CD4-positive, alpha-beta T cell treated with Interleukin-2 at 100 ng/mL for 4 hours (primary cell): ENCODE data around the gene GPRIN3.
"Not testable (repeated sequence)": the region's sequence is repeated elsewhere in the genome, so short reads cannot be mapped to it uniquely, and the experiment has no call there.

Source experiments
- DNase-seq: peaks from one replicate; pipeline ENCODE4 v3.0.0-alpha.2; 2020; ENCODE audit warnings: low spot score

The GPRIN3 gene

GRCh38 chr4:89216866-89217265 is 90.7 kb downstream of the GPRIN3 start:
- DNase-seq = no peak

GRCh38 chr4:89216422-89216821 is 91.2 kb downstream of the GPRIN3 start:
- no peak for DNase-seq

DNA sequence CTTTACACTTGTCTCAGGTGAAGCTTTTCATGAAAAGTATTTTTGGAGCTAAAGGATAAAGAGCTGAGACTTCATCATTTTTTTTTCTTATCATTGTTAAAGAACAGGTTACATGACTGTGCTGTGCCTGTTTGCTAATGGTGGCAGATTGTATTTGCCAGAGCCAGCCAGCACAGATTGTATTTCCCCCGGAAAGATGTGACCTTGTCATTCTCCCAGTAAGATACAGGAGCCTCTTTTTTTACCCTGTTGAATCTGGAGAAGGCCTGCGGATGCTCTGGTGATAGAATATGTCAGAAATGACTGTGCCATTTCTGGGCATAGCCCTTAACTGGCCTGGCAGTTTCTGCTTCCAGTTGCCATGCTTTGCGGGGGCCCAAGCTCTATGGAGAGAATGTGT is 91.9 kb downstream of the GPRIN3 start:
- DNase-seq = no peak

- DNase-seq = no peak
Observed at GRCh38 chr4:89214308-89214707, 93.3 kb downstream of the GPRIN3 start.

DNA sequence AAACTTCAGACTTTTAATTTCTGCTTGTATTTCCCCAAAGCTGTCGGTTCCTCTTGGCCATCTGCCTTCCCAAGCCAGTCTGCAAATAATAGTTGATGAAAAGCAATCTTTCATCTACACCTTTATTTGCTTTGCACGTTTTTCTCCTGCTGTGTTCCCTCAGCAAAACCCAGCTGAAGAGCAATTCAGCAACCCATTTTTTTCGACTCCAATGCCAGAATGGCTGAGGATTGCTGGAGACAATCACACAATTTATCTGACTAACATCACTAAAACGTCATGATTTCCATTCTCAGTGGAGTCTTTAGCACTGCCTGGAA is 94.3 kb downstream of the GPRIN3 start:
- DNase-seq = no peak

DNA sequence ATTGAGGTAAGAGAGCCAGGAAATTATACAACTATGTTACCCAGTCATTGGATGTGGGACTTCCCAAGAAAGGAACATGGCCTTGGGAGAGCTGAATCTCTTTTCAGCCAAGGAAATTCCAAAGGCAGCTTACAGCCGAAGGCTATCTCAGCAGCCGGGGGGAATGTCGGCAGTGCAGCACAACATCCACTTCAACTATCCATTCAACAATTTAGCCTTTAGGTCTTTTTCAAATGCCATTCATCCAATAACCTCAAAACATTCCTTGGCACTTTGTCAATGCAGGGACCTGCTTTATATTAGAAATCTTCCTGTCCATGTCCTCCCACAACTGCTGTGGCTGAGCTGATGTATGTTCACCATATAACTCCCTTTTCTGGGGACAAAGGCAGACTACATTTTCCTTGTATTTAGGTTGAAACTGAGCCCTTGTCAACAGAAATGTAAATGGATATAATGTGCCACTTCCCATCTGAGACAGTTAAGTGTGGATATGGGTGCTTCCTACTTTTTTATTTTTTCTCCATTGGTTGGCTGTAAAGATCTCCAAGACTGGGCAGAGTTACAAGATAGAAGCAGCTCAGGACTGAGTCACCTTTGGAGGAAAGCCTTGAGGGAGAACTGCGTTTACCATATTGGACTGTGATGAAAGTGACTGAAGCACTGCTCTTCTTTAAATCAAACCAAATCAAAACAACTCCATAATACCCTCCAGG is 94.8 kb downstream of the GPRIN3 start:
- DNase-seq = no peak

DNA sequence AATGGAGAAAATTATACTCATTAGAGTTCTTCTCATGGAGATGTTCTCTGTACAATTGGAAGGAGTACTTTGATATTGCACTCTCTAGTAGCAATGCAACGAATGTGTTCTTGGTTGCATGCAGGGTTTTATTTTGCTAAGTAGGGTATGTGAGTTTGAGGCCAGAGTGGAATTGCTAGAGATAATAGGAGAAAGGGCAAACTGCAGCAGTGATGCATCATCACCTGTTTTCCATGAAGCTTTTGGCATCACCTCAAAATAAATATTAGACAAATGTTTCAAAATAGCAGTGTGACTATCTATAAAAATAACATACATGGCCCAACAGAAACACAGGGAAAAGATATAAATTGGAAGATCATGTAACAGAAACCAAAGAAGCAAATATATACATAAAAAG is 103.0 kb downstream of the GPRIN3 start:
- no peak for DNase-seq

- no peak for DNase-seq
Observed at GRCh38 chr4:89203902-89204301, 103.7 kb downstream of the GPRIN3 start.

DNA sequence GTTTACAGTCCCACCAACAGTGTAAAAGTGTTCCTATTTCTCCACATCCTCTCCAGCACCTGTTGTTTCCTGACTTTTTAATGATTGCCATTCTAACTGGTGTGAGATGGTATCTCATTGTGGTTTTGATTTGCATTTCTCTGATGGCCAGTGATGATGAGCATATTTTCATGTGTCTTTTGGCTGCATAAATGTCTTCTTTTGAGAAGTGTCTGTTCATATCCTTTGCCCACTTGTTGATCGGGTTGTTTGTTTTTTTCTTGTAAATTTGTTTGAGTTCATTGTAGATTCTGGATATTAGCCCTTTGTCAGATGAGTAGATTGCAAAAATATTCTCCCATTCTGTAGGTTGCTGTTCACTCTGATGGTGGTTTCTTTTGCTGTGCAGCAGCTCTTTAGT is 108.2 kb downstream of the GPRIN3 start:
- not testable (repeated sequence) for DNase-seq

GRCh38 chr4:89197920-89198319 is 109.7 kb downstream of the GPRIN3 start:
- DNase-seq = no peak

DNA sequence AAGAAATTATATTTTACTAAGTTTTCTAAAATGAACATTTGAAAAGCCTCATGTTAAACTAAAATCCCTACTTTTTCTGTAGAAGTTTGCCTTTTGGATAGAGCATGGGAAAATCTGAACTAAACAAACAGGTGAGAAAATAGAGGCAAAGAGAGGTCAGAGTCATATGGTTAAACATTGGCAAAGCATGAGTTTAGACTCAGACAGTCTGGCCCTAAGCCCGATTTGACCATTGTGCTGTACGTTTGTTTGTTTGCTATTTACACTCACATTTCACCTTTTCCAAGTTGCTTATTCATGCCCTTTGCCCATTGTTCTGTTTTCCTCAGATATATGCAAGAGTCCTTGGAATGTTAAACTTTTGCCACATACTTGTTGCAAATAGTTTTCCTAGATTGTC is 110.9 kb downstream of the GPRIN3 start:
- DNase-seq = no peak

- no peak for DNase-seq
Observed at GRCh38 chr4:89196056-89196674, 111.4 kb downstream of the GPRIN3 start.

DNA sequence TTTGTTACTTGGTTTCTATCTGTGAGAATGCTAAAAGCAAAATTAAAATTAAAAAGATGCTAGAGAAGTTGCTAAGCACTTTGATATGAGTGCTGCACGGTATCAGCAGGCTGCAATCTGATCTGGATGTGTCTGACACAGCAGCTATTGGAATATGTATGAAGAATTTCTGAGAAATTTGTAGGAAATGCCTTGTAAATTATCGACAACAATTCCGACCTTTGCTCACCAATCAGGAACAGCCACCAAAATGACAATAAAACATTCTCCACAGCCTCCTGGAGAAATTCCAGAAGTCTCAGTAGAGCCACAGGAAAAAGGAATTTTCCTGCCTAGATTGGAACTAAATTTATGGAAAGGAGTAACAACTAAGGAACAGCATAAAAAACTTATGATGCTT is 113.8 kb downstream of the GPRIN3 start:
- no peak for DNase-seq
